Naive thymus-derived CD4-positive, alpha-beta T cell (primary cell): ENCODE results near the gene SH3RF3. TPM values are rescaled to one million over a fixed set of nuclear protein-coding genes. Genes with fewer than 3 reads are reported as not detected.
"Not testable (repeated sequence)": the region's sequence is repeated elsewhere in the genome, so short reads cannot be mapped to it uniquely, and the experiment has no call there.

Experiments used
- ATAC-seq: fragments of 150-1000 bp; cut with Tn5 transposase; 2 replicates; pipeline ENCODE4 v1.10.0; 2021; ENCODE audit warnings: mild to moderate bottlenecking, moderate library complexity
- CTCF ChIA-PET: fragments of 350-600 bp; sonication (Branson Sonifier 250); formaldehyde crosslinking; loops from one replicate; lab custom pipeline; 2021; ENCODE audit warnings: antibody characterized with exemption; lab: Charles Lee
- POLR2A ChIA-PET: fragments of 350-600 bp; sonication (Branson Sonifier 250); formaldehyde crosslinking; loops from one replicate; lab custom pipeline; 2021; ENCODE audit warnings: antibody characterized with exemption, inconsistent platforms; lab: Charles Lee
- DNase-seq, 9 donors: peaks; one replicate each; pipeline versions ENCODE4 v3.0.0 to v3.0.0-alpha.2; 2020 to 2022; ENCODE audit warnings: mixed read lengths in 1 of 9
- H3K27ac ChIP-seq: one replicate; pipeline ENCODE4 v1.7.0; 2013; ENCODE audit warnings: mild to moderate bottlenecking, low read depth, low read length, moderate library complexity
- H3K27me3 ChIP-seq, 2 donors: one replicate each; pipeline ENCODE4 v1.7.0; 2013; ENCODE audit warnings: low read length in 2 of 2, mild to moderate bottlenecking in 2 of 2, moderate library complexity in 2 of 2; ENCODE audit not compliant: control insufficient read depth in 2 of 2, insufficient read depth in 2 of 2
- H3K36me3 ChIP-seq, 3 experiments: 1 replicate in 2 of 3; 2 replicates in 1 of 3; pipeline ENCODE4 v1.7.0; 2013; ENCODE audit warnings: low read length in 3 of 3, mild to moderate bottlenecking in 3 of 3, moderate library complexity in 1 of 3; ENCODE audit not compliant: insufficient read depth in 3 of 3, control insufficient read depth in 2 of 3
- H3K4me1 ChIP-seq, 2 donors: one replicate each; pipeline ENCODE4 v1.7.0; 2013; ENCODE audit warnings: low read length in 2 of 2, mild to moderate bottlenecking in 2 of 2, moderate library complexity in 1 of 2; ENCODE audit not compliant: control insufficient read depth in 2 of 2, insufficient read depth in 2 of 2
- H3K4me3 ChIP-seq: 2 replicates; pipeline ENCODE4 v1.7.0; 2013; ENCODE audit warnings: mild to moderate bottlenecking, low read length
- H3K9me3 ChIP-seq, 3 experiments: 1 replicate in 2 of 3; 2 replicates in 1 of 3; pipeline ENCODE4 v1.7.0; 2013; ENCODE audit warnings: low read length in 3 of 3; ENCODE audit not compliant: control insufficient read depth in 2 of 3
- H3K27ac Mint-ChIP-seq, 9 donors: one replicate each; pipeline ENCODE4 v1.8.0; 2020 to 2022; ENCODE audit warnings: mixed read lengths in 9 of 9, mild to moderate bottlenecking in 8 of 9, moderate library complexity in 5 of 9, inconsistent platforms in 2 of 9
- H3K27me3 Mint-ChIP-seq, 5 donors: one replicate each; pipeline ENCODE4 v1.8.0; 2021 to 2022; ENCODE audit warnings: mixed read lengths in 5 of 5, mild to moderate bottlenecking in 1 of 5
- H3K36me3 Mint-ChIP-seq, 5 donors: one replicate each; pipeline ENCODE4 v1.8.0; 2020 to 2022; ENCODE audit warnings: mixed read lengths in 5 of 5, mild to moderate bottlenecking in 3 of 5, inconsistent platforms in 1 of 5
- H3K4me1 Mint-ChIP-seq, 7 donors: one replicate each; pipeline ENCODE4 v1.8.0; 2020 to 2022; ENCODE audit warnings: mixed read lengths in 7 of 7, mild to moderate bottlenecking in 3 of 7, inconsistent platforms in 1 of 7
- H3K4me3 Mint-ChIP-seq, 10 donors: one replicate each; pipeline ENCODE4 v1.8.0; 2020 to 2022; ENCODE audit warnings: mild to moderate bottlenecking in 10 of 10, mixed read lengths in 10 of 10, moderate library complexity in 6 of 10, inconsistent platforms in 2 of 10
- H3K9me3 Mint-ChIP-seq, 11 donors: one replicate each; pipeline ENCODE4 v1.8.0; 2020 to 2022; ENCODE audit warnings: mixed read lengths in 11 of 11, mild to moderate bottlenecking in 4 of 11, inconsistent platforms in 1 of 11, moderate library complexity in 1 of 11
- intact Hi-C, 2 donors: fragments of 100-400 bp; cut with micrococcal nuclease; formaldehyde crosslinking; loops; one replicate each; pipeline ENCODE4 v1.15.1; 2023
- polyA plus RNA-seq, 2 donors: library from polyadenylated mRNA; unstranded; fragments of 300-500 nt; fragmentation: Illumina TruSeq; gene quantifications; one replicate each; pipeline ENCODE4 v1.2.3, GENCODE V29; 2021
- total RNA-seq, 6 experiments: library from RNA in 5 of 6; stranded (reverse) in 5 of 6; gene quantifications; 1 replicate in 5 of 6; 2 replicates in 1 of 6; pipeline ENCODE4 v1.2.3 and lab custom pipeline; 2021 to 2026

SH3RF3 gene
- total and polyA plus RNA-seq, 7 experiments from 2014 or later: 0.19 to 11.5 (median 4.8) TPM

DNA sequence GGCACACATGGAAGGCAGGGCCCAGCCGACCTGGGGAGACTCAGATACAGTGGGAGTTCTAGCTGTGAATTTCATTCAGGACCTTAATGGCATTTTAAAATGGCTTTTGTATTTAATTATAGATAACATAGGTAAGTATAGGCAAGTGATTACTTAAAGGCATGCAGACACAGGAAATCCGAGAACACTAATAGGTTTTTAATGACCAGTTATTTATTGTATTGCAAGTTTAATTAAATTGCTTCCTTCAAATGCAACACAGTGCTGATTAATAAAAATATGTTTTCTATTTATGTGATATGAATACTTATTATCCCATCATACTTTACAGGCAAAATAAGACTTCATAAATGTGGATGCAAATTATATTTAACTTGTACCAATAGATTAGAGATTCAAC lies 19.7 kb upstream of the SH3RF3 start:
- no peak overlapping the region for H3K4me3 Mint-ChIP-seq
- H3K27me3 ChIP-seq: no peaks in the 10 kb centered on the region
- H3K4me3 ChIP-seq: no peak overlapping the region
- ChIA-PET CTCF (no interaction called here), POLR2A (no interaction called here)
- ATAC-seq (no peak), DNase-seq (no peak)
- intact Hi-C loops: no loop called here
- peaks cover 0 to 4% (median 0%) of the 10 kb centered on the region in 11 donors for H3K9me3 Mint-ChIP-seq
- H3K36me3 ChIP-seq: no peaks in the 10 kb centered on the region
- H3K36me3 Mint-ChIP-seq: no peaks in the 10 kb centered on the region
- peaks cover 0 to 3% (median 0%) of the 10 kb centered on the region in 7 donors for H3K4me1 Mint-ChIP-seq
- H3K27ac Mint-ChIP-seq: no peak overlapping the region
- H3K9me3 ChIP-seq: no peaks in the 10 kb centered on the region
- peaks cover 0 to 3% (median 0%) of the 10 kb centered on the region in 5 donors for H3K27me3 Mint-ChIP-seq
- H3K4me1 ChIP-seq: no peaks in the 10 kb centered on the region
- no peak overlapping the region for H3K27ac ChIP-seq

DNA sequence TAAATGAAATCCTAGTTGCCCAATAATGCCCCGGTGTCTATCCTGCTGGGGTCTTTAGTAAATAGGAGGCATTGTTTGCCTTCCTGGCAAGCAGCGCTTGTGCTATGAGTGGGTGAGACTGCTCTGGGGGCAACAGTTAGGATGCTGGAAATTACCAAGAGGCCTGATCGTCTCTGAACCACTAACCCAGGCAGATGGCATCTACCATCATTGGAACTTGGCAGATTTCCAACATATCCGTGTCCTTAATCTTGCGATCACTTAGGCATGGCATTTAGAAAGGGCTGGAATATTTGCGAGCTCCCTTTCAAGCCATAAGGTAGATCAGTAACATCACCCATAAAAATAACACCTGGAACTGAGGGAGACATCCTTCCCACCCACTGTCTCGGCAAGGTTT lies 18.8 kb upstream of the SH3RF3 start:
- intact Hi-C loops: no loop called here
- Mint-ChIP-seq H3K36me3 (no peaks in the 10 kb centered on the region), H3K27me3 (peaks cover 0 to 8% (median 0%) of the 10 kb centered on the region in 5 donors), H3K9me3 (peaks cover 0 to 8% (median 0%) of the 10 kb centered on the region in 11 donors), H3K4me1 (peaks cover 0 to 3% (median 0%) of the 10 kb centered on the region in 7 donors), H3K4me3 (no peak overlapping the region), H3K27ac (no peak overlapping the region)
- DNase-seq (no peak), ATAC-seq (no peak)
- ChIA-PET CTCF (no interaction called here), POLR2A (interaction anchor here (0.6 kb wide), 1 partner anchor 324 kb away, joined by 4 read pairs; no protein-coding TSS in a partner anchor)
- Histone ChIP-seq H3K9me3 (no peaks in the 10 kb centered on the region), H3K36me3 (no peaks in the 10 kb centered on the region), H3K4me1 (no peaks in the 10 kb centered on the region), H3K4me3 (no peak overlapping the region), H3K27me3 (no peaks in the 10 kb centered on the region), H3K27ac (no peak overlapping the region)

DNA sequence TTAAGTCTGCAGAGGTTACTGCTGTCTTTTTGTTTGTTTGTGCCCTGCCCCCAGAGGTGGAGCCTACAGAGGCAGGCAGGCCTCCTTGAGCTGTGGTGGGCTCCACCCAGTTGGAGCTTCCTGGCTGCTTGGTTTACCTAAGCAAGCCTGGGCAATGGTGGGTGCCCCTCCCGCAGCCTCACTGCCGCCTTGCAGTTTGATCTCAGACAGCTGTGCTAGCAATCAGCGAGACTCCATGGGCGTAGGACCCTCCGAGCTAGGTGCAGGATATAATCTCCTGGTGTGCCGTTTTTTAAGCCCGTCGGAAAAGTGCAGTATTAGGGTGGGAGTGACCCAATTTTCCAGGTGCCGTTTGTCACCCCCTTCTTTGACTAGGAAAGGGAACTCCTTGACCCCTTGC lies 11.8 kb upstream of the SH3RF3 start:
- H3K4me1 ChIP-seq, POLR2A ChIA-PET, H3K36me3 Mint-ChIP-seq, intact Hi-C loops, H3K9me3 ChIP-seq, H3K4me3 ChIP-seq, ATAC-seq, H3K27ac ChIP-seq, H3K36me3 ChIP-seq, H3K27me3 ChIP-seq, CTCF ChIA-PET: not testable (repeated sequence)
- H3K4me3 Mint-ChIP-seq: peak overlapping the region in 4 of 10 donors; percentile 1 to 53 (median 48)
- peaks cover 0 to 16% (median 0%) of the 10 kb centered on the region in 11 donors for H3K9me3 Mint-ChIP-seq
- peak overlapping the region in 1 of 9 donors; percentile 17 for H3K27ac Mint-ChIP-seq
- peak in 2 of 9 donors; percentile 29 to 34 for DNase-seq
- peaks cover 0 to 30% (median 0%) of the 10 kb centered on the region in 5 donors for H3K27me3 Mint-ChIP-seq
- peaks cover 0 to 22% (median 16%) of the 10 kb centered on the region in 7 donors for H3K4me1 Mint-ChIP-seq

DNA sequence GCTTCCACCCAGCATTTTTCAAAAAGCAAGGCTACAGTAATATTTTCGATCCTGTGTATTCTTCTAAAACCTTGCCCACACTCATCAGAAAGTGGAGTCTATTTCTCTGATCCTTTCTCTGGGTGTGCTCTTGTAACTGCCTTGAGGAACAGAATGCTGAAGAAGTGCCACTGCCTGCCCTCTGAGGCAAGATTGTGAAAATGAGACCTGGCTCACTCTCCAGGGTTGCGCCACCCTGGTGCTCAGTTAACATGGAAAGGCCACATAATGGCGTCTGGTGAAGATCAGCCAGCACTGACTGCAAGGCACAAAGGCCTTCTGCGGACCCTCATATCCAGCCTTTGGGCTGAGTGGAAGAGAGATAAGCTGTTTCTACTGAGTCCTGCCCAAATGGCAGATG lies 11.2 kb upstream of the SH3RF3 start:
- Histone ChIP-seq H3K4me1 (no peaks in the 10 kb centered on the region), H3K27ac (no peak overlapping the region), H3K36me3 (no peaks in the 10 kb centered on the region), H3K27me3 (no peaks in the 10 kb centered on the region), H3K9me3 (no peaks in the 10 kb centered on the region), H3K4me3 (no peak overlapping the region)
- intact Hi-C loops: no loop called here
- H3K27ac Mint-ChIP-seq: peak overlapping the region in 1 of 9 donors; percentile 28
- DNase-seq: no peak
- H3K36me3 Mint-ChIP-seq: no peaks in the 10 kb centered on the region
- CTCF ChIA-PET: no interaction called here
- ATAC-seq: no peak
- H3K4me1 Mint-ChIP-seq: peaks cover 0 to 22% (median 16%) of the 10 kb centered on the region in 7 donors
- H3K4me3 Mint-ChIP-seq: peak overlapping the region in 2 of 10 donors; percentile 32 to 51
- POLR2A ChIA-PET: no interaction called here
- H3K27me3 Mint-ChIP-seq: peaks cover 0 to 32% (median 0%) of the 10 kb centered on the region in 5 donors
- peaks cover 0 to 16% (median 0%) of the 10 kb centered on the region in 11 donors for H3K9me3 Mint-ChIP-seq

DNA sequence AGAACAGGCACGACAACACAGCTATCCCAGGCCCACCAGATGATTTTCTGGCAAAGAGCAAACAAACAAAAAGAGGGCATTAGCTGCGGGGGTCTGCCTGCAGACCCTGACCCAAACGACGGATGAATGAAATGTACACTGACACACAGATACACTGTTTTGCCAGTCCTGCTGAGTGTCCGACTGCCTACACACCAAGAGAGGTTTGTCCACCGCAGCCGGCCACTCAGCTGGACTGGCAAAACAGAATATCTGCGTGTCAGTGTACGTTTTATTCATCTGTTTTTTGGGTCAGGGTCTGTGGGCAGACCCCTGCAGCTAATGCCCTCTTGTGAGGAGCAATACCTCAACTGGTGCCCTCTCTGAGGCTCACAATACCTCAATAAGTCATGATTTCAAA lies 10.7 kb upstream of the SH3RF3 start:
- Mint-ChIP-seq H3K27ac (no peak overlapping the region), H3K4me1 (peaks cover 0 to 22% (median 16%) of the 10 kb centered on the region in 7 donors), H3K4me3 (no peak overlapping the region), H3K9me3 (peaks cover 0 to 16% (median 0%) of the 10 kb centered on the region in 11 donors), H3K27me3 (peaks cover 0 to 37% (median 0%) of the 10 kb centered on the region in 5 donors), H3K36me3 (no peaks in the 10 kb centered on the region)
- ATAC-seq (no peak), DNase-seq (no peak)
- Histone ChIP-seq H3K27ac (no peak overlapping the region), H3K27me3 (no peaks in the 10 kb centered on the region), H3K4me1 (no peaks in the 10 kb centered on the region), H3K36me3 (no peaks in the 10 kb centered on the region), H3K9me3 (no peaks in the 10 kb centered on the region), H3K4me3 (no peak overlapping the region)
- intact Hi-C loops: no loop called here
- ChIA-PET CTCF (no interaction called here), POLR2A (no interaction called here)

DNA sequence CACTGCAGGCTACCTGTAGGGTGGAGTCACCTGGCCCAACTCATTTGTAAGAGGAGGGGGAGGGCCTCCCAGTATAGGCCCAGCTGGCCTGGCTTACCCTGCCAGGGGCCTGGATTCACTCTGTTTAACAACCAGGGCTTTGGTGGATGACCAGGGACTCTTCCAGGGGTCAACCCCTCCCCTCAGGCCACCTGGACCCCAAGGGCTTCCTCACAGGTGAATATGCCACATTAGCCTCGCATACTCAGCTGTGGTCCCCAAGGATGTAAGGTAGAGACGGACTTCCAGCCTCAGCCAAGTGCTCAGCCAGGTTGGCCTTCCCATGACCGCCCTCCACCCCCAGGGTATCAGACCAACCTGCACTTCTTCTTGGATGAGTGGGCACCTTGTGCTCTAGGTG lies 8.8 kb upstream of the SH3RF3 start:
- no peaks in the 10 kb centered on the region for H3K36me3 Mint-ChIP-seq
- peaks cover 0 to 3% of the 10 kb centered on the region in 2 donors for H3K4me1 ChIP-seq
- peaks cover 0 to 29% (median 20%) of the 10 kb centered on the region in 7 donors for H3K4me1 Mint-ChIP-seq
- no peak overlapping the region for H3K4me3 ChIP-seq
- no peak for ATAC-seq
- H3K36me3 ChIP-seq: no peaks in the 10 kb centered on the region
- no peaks in the 10 kb centered on the region for H3K27me3 ChIP-seq
- H3K9me3 Mint-ChIP-seq: peaks cover 0 to 8% (median 0%) of the 10 kb centered on the region in 11 donors
- no peak for DNase-seq
- H3K27ac Mint-ChIP-seq: no peak overlapping the region
- H3K9me3 ChIP-seq: no peaks in the 10 kb centered on the region
- POLR2A ChIA-PET: interaction anchor here (0.6 kb wide), 1 partner anchor 130 kb away, joined by 3 read pairs; no protein-coding TSS in a partner anchor
- H3K4me3 Mint-ChIP-seq: no peak overlapping the region
- CTCF ChIA-PET: interaction anchor here (0.7 kb wide), 1 partner anchor 106 kb away, joined by 3 read pairs; no protein-coding TSS in a partner anchor
- intact Hi-C loops: no loop called here
- H3K27me3 Mint-ChIP-seq: peaks cover 0 to 33% (median 0%) of the 10 kb centered on the region in 5 donors
- no peak overlapping the region for H3K27ac ChIP-seq

DNA sequence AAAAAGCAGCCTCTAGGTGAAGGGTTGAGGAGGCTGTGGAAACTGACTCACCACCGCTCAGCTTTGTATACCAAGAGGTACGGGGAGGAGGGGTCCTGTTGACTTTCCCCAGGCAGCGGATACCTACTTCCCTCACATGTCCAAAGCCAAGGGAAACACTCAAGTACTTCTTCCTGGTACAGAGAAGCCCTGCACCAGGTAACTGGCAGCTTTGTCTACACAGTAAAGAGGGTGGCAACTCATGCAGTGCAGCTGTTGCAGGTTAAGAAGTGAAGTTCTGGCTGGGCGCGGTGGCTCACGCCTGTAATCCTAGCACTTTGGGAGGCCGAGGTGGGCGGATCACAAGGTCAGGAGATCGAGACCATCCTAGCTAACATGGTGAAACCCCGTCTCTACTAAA lies 8.3 kb upstream of the SH3RF3 start:
- H3K27ac ChIP-seq, H3K36me3 ChIP-seq, H3K36me3 Mint-ChIP-seq, H3K4me1 ChIP-seq, H3K27ac Mint-ChIP-seq, H3K9me3 Mint-ChIP-seq, POLR2A ChIA-PET, H3K27me3 ChIP-seq, H3K9me3 ChIP-seq, intact Hi-C loops, ATAC-seq, H3K4me3 Mint-ChIP-seq, DNase-seq, H3K4me3 ChIP-seq: not testable (repeated sequence)
- Mint-ChIP-seq H3K27me3 (peaks cover 0 to 33% (median 0%) of the 10 kb centered on the region in 5 donors), H3K4me1 (peaks cover 0 to 33% (median 24%) of the 10 kb centered on the region in 7 donors)
- CTCF ChIA-PET: interaction anchor here (0.5 to 0.7 kb wide), 2 partner anchors 14 to 105 kb away, joined by 3 to 5 read pairs; no protein-coding TSS in a partner anchor
